Stimulated activated CD4-positive, alpha-beta T cell treated with anti-CD3 and anti-CD28 coated beads, TNF-alpha, amount 100 ng/mL, for 1 hour (primary cell): ENCODE results near the gene LSM2.
"Not testable (repeated sequence)": the region's sequence is repeated elsewhere in the genome, so short reads cannot be mapped to it uniquely, and the experiment has no call there.

ENCODE experiments used
- DNase-seq, 3 donors: peaks; one replicate each; pipeline ENCODE4 v3.0.0-alpha.2; 2020; ENCODE audit warnings: low read depth in 3 of 3, low spot score in 1 of 3

LSM2 gene

DNA sequence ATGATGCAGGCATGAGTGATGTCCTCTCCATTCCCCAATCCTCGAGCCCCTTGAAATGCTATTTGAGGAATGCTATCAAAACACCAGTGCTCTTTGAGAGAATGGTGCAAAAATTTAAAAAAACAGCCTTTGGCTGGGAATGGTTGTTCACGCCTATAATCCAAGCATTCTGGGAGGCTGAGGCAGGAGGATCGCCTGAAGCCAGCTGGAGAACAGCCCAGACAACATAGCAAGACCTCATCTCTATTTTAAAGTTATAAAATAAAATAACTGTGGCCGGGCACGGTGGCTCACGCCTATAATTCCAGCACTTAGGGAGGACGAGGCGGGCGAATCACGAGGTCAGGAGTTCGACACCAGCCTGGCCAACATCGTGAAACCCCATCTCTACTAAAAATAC is 7.0 kb downstream of the LSM2 start:
- no peak for DNase-seq

- no peak for DNase-seq
These were observed 9.2 kb downstream of the LSM2 start for GRCh38 chr6:31797588-31797987.

DNA sequence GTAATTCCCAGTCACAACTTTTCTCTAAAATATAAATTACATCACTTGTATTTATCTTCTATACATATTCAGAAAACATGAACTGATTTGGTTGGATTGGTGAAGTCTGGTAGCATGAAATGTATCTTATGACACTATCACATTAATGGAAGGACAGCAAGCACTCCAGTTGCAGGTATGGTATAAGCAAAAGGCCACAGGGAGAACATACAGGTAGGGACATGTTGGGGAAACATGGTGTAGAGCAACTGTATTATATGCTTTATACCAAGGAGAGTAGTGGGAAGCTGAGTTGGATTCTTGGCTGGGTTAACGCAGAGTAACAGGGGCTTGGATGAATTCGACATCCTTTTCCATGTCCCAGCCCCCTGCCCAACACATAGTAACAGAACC is 9.8 kb downstream of the LSM2 start:
- DNase-seq, result no peak

DNA sequence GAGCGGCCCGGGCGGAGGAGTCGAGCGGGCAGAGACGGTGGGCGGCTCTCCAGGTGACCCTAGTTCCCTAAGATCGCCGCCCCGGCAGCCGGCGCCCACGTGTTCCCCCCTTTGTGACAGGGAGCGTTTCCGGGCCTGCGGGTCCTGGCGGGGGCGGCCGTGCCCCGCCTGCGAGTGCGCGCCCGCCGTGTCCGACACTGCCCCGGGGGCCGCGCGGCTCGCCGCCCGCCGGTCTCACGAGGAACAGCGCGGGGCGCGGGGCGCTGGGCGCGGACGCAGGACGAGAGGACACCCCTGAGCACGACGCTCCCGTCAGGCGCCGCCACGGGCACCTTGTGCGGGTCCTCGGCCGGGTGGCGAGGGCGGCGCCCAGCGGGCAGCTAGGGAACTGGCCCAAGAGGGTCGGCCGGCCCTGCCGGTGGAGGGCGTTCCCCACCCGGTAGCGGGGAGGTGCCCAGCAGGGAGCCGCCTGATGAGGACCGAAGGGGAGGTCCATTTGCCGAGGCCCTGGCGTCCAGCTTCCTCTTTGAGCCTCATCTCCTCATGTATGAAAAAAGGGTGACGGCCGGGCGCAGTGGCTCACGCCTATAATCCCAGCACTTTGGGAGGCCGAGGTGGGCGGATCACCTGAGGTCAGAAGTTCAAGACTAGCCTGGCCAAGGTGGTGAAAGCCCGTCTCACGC is 11.0 kb downstream of the LSM2 start, which contains the start of gene VARS1:
VARS1 (minus strand) TSS at position 137 of the 683 bp plus-strand sequence. CDS start 535 bp downstream, outside the sequence.
- peak; percentile 60 to 72 (median 70) for DNase-seq

DNA sequence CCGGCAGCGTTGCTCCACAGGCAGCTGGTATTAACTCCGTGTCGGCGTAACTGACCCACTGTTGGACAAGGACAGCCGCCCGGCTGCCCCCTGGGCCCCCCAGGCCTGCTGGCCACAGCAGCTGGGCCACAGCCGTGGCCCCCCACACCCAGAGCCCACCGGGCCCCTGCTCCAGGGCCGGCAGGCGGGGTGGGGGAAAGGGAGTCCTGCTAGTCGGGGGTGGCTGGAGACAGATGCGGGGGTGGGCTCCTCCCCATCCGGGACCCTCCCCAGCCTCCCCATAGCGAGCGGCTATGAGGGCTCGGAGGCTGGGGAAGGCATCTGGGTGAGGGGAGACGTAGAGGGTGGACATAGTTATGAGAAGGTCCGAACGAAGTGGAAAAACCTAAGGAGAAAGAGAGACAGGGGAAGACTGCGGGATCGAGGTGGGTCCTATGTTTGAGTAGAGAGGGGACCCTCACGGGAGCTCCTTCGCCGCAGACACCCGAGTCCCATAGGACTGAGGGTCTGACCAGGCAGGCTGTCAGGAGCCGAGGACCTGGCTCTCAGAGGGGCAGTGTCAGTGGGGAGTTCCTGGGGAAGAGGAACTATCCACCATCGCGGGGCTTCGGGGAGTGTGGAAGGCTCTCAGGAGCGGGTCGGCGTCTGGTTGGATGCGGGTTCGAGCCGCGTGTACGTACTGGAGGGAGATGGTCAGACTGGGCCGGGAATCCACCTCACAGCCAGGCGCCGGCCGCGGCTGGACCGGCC is 11.7 kb downstream of the LSM2 start:
- no peak for DNase-seq

DNA sequence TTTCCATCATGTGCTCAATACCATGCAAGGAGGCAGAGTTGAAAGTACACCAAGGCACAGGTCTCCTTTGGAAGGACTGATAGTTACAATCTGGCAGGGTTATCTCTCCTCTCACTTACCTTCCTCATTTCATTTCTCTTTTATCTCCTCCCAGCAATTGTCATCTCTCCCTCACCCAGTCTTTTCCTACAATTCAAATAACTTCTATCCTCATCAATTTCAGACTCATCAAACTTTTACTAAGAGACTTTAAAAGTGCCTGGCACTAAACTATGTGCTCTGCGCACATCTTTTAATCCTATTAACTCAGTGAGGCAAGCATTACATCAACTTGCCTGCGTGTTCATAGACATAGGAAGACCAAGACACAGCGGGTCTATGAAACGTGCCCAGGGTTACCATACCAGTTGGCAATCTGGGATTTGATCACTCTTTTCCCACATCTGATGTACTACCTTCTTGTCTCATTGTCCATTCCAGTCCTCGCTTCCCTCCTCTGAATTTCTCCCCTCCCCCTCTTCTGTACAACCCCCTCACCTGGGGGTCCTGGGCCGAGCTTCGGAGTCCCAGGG is 12.4 kb downstream of the LSM2 start:
- DNase-seq, result no peak

DNA sequence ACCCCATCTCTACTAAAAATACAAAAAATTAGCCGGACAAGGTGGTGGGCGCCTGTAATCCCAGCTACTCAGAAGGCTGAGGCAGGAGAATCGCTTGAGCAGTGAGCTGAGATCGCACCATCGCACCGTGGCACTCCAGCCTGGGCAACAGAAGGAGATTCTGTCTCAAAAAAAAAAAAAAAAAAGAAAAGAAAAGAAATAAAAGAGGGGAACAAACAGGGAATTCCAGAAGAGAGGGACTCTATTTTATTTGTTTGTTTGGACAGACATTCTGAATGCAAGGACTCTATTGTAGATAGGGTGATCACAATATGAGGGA is 12.9 kb downstream of the LSM2 start:
- not testable (repeated sequence) for DNase-seq

DNA sequence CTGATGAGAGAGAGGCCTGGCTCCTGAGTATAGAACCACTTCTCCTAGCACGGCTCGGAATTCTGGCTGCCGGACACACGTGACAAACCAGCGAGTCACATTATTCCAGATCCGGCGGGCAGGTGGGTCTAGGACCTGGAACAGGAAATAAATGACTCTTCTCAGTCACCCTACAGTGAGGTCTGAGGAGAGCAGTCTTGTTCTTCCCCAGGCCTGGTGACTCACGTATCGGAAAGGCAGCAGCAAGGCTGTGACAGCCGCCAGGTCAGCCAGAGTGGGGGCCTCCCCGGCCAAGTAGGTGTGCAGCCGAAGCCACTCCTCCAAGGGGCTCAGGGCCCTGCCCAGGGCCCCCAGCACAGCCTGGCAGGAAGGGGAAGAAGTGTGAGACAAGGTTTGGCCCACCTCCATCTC is 14.0 kb downstream of the LSM2 start:
- no peak for DNase-seq

GRCh38 chr6:31792090-31792374 is 14.7 kb downstream of the LSM2 start:
- no peak for DNase-seq

DNA sequence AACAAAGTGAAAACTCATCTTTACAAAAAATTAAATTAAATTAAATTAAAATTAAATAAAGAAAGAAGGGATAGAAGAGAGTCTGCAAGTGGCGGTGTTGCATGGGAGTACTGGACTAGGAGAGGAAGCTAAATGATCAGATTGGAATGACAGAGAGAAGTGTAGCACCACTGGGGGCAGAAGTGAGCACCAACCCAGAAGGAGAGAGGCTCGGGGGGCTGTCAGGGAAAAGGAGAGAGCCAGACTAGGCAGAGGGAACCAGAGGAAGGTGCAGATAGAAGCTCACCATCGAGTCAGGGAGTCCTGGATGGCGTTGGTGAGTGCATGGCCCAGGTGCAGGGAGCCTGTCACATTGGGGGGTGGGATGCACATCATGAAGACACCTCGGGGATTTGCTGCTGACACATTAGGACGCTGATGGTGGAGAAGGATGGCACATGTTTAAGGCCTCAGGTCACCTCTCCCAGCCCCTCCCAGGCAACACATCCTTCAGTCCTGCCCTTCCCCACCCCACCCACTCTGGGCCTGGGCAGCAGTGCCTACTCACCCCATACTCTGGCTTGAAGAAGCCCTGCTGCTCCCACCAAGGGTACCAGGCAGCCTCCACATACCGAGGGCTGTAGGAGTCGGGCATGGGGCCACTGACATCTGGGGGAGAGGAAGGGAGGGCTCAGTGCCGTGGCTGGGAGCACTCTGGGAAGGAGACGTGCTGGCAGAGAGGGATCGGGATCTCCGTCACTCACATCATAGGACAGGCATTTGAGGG is 15.3 kb downstream of the LSM2 start:
- DNase-seq, result no peak

- DNase-seq, result no peak
These were observed 21.3 kb downstream of the LSM2 start for GRCh38 chr6:31785475-31785874.

- no peak for DNase-seq
These were observed 22.5 kb downstream of the LSM2 start for GRCh38 chr6:31784098-31784925.

DNA sequence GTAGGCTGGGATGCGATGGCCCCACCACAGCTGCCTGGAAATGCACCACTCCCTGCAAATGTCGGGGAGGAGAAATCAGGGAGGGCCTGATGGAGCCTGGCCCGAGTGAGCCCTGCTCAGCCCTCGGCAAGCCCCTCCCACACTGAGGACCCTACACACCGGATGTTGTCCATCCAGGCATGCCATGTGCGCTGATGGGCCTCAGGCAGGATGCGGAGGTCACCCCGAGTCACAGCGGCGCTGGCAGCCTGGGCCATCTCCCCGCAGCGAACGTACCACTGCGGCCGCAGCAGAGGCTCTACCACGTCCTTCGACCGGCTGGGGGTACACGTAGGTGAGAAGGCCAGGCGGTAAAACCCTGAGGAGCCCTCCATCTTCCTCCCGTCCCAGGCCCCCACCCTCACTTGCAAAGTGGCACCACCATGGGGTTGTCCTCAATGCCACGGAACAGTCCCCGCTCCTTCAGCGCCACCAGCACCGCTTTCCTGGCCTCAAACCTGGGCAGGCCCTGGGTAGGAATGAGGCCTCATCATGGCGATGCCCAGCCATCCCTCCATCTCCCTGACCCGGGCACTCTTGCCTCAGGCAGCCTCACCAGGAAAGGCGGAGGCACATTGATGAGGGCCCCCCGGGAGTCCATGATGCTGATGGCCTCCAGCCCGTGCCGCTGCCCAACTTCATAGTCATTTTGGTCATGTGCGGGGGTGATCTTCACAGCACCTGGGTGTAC is 24.5 kb downstream of the LSM2 start:
- no peak for DNase-seq

DNA sequence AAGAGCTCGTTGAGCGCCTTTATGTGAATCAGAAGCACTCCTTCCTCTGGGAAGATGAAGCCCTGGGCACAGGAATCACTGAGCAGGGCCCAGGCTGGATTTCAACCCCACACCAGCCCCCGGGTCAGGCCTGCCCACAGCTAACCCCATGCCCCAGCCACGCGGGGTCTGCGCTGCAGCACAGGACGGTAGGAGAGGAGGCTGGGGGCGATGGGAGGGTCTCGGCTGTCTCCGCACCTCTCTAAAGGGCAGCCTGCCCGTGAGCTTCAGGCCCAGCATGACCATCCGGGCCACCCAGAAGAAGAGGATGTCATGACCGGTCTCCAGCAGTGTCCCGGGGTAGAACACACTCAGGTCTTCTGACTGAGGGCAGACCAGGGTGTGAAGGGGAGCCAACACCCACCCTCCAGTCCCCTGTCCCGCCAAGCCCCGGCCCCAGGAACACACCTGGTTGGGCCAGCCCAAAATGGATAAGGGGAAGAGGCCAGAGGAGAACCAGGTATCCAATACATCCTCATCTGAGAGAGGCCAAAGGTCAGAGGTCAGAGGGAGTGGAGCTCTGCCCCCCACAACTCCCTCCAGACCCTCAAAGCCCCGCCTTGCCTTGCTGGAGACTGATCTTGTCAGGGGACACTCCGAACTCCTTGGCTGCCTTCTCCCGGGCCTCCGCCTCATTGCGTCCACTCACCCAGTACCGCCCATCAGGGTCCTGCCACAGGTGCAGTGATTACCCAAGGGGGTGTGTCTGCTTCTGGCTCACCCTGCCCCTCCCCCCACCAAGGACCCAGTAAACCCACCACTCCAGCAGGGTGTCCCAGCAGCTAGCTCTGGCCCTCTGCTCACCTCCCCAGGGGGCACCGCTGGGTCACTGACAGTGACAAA is 25.3 kb downstream of the LSM2 start:
- DNase-seq, result no peak

- no peak for DNase-seq
These were observed 26.1 kb downstream of the LSM2 start for GRCh38 chr6:31780507-31781243.

GRCh38 chr6:31779908-31780307 is 26.9 kb downstream of the LSM2 start:
- no peak for DNase-seq

GRCh38 chr6:31778999-31779885 is 27.5 kb downstream of the LSM2 start:
- no peak for DNase-seq

DNA sequence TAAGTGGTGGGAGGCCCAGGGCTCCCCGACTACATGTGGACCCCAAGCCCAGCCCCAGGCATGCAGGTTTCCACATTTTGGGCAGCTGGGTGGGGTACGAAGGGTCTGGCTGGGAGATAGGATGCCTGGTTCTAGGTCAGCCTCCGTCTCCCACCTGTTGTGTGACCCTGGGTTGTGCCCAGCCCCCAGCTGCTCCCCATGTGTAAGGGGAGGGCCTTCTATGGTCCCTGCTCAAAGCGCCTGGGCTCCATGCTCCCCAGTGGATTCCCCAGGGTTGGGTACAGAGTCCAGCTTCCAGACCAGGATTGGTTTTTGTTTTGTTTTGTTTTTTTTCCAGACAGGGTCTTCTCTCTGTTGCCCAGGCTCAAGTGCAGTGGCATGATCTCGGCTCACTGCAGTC is 28.6 kb downstream of the LSM2 start:
- DNase-seq, result no peak
